GM23338 (cell line): ENCODE data around the gene GPR55.

Experiments used
- CTCF ChIP-seq, 2 experiments: fragments of 200-600 bp in 1 of 2; sonication (generic) in 1 of 2; conservative IDR thresholded peaks; 2 replicates each; pipeline versions ENCODE4 v1.5.1 to v1.6.1; 2016 to 2017; ENCODE audit warnings: antibody characterized with exemption in 2 of 2, low read depth in 2 of 2, mild to moderate bottlenecking in 2 of 2, moderate library complexity in 1 of 2
- EZH2 ChIP-seq: fragments of 200-600 bp; sonication (generic); IDR thresholded peaks from one replicate; pipeline ENCODE4 v1.8.0; 2017; ENCODE audit warnings: antibody characterized with exemption, mild to moderate bottlenecking, low read depth; ENCODE audit not compliant: unreplicated experiment
- JUNB ChIP-seq: IDR thresholded peaks from one replicate; pipeline ENCODE4 v1.6.1; 2016; ENCODE audit warnings: antibody characterized with exemption; ENCODE audit not compliant: unreplicated experiment
- POLR2AphosphoS5 ChIP-seq: IDR thresholded peaks from 2 replicates; pipeline ENCODE4 v1.6.1; 2016; ENCODE audit warnings: antibody characterized with exemption, low read depth
- ZNF331 ChIP-seq: fragments of 250-450 bp; sonication (Bioruptor Pico); IDR thresholded peaks from 2 replicates; pipeline ENCODE4 v1.5.0; 2020; ENCODE audit warnings: low read depth, mild to moderate bottlenecking, moderate library complexity

- no peak for TF ChIP-seq CTCF (conservative IDR thresholded peaks at IDR 0.05; ENCODE audit: low read depth in 2 of 2)
- no peak for TF ChIP-seq EZH2
- no peak for TF ChIP-seq JUNB
- TF ChIP-seq POLR2AphosphoS5, result no peak; the same call in none of the 2 replicates
- no peak for TF ChIP-seq ZNF331 (CRISPR knock-in tag)
These were observed 55.8 kb downstream of the GPR55 start for GRCh38 chr2:230868947-230869913.
